GM21528 (cell line): Measurements from ENCODE around the gene ZNF766.
"Not testable (repeated sequence)": the region's sequence is repeated elsewhere in the genome, so short reads cannot be mapped to it uniquely, and the experiment has no call there.

Experiments
- ATAC-seq: cut with Tn5 transposase; IDR thresholded peaks from one replicate; pipeline ENCODE4 v1.9.1; 2021; ENCODE audit warnings: mild to moderate bottlenecking, moderate library complexity; ENCODE audit not compliant: unreplicated experiment, low FRiP score

ZNF766 gene

DNA sequence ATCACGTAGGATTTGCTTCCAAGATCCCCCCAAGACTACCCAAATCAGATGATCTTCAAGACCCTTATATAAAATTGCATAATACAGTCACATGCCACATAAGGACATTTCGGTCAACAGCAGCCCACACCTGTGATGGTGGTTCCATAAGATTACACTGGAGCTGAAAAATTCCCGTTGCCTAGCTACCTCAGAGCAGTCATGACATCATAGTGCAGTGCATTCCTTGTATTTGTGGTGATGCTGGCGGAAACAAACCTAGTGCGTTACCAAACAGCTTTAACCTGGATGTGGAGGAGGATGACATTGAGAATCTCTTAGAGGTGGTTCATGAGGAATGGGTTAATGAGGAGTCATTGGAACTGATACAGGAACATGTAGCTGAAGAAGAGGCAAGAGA, 4.8 kb downstream of the ZNF766 start:
- no peak for ATAC-seq

DNA sequence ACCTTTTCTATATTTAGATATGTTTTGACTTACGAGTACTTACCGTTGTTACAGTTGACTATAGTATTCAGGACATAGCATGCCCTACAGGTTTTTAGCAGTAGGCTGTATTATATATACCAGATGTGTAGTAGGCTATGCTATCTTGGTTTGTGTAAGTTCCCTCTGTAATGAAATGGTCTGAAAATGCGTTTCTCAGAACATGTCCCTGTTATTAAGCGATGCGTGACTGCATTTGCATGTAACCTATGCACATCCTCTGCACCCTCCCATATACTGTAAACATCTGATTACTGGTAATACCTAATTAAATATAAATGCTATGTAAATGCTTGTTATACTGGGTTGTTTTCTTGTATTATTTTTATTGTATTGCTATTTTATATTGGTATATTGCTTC, 6.6 kb downstream of the ZNF766 start:
- ATAC-seq, result no peak

DNA sequence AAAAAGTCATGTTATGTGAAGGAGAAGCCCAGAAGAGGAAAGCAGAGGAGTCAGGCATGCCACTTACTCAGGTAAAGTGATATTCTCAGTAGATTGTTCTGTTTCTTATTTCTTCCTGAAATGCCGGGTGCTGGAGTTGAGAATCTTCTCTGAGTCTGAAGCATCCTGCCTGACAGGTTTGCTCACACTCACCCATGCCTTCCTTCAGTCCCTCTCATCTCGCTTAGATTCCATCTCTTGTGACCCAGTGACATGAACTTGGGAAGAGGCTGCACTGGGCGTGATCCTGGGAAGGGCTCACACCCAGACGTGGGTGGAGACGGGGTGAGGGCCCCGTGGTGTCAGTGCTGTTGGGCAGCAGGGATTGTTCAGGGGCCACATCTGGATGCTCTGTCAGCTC, 8.1 kb downstream of the ZNF766 start:
- ATAC-seq, result no peak

DNA sequence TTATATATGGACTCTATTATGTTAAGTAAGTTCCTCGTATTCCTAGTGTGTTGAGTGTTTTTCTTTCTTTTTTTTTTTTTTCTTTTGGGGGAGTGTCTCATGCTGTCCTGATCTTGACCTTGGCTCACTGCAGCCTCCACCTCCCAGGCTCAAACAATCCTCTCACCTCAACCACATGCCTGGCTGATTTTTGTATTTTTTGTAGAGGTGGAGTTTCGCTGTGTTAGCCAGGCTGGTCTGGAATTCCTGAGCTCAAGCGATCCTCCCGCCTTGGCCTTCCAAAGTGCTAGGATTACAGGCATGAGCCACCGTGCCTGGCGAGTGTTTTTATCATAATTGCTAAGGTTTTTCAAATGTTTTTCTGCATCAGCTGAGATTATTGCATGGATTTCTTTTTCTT, 16.9 kb downstream of the ZNF766 start:
- ATAC-seq, result no peak

DNA sequence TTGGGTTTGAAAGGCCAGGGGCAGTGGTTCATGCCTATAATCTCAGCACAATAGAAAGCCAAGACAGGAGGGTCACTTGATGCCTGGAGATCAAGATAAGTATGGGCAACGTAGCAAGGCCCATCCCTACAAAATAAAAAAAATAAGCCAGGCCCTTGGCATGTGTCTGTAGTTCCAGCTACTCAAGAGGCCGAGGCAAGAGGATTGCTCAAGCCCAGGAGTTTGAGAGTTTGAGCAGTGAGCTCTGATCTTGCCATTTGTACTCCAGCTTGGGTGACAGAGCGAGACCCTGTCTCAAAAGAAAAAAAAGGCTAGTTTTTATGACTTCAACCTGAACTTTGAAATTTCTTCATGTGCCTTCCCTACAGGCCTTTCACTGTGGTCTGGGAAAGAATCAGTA, 22.4 kb downstream of the ZNF766 start:
- ATAC-seq, result no peak

DNA sequence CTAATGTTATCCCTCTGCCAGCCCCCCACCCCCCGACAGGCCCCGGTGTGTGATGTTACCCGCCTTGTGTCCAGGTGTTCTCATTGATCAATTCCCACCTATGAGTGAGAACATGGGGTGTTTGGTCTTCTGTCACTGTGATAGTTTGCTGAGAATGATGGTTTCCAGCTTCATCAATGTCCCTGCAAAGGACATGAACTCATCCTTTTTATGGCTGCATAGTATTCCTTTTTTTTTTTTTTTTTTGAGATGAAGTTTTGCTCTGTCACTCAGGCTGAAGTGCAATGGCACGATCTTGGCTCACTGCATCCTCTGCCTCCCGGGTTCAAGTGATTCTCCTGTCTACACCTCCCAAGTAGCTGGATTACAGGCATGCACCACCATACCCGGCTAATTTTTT, 23.6 kb downstream of the ZNF766 start:
- not testable (repeated sequence) for ATAC-seq

DNA sequence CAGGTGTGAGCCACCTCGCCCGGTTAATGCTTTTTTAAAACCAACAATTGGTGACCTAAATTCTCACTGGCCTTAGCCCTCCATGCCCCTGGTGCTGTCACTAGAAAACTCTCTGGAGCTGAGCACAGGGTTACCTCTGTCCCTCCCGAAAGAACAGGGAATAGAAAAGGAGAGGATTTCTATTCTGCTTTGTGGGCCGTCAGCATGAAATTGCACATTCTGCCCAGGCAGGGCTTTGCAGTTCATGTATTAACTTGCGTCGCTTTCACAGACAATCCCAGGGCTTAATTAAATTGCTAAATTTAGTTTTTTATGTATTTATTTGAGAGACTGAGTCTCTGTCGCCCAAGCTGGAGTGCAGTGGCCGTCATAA, 27.0 kb downstream of the ZNF766 start:
- ATAC-seq, result no peak

DNA sequence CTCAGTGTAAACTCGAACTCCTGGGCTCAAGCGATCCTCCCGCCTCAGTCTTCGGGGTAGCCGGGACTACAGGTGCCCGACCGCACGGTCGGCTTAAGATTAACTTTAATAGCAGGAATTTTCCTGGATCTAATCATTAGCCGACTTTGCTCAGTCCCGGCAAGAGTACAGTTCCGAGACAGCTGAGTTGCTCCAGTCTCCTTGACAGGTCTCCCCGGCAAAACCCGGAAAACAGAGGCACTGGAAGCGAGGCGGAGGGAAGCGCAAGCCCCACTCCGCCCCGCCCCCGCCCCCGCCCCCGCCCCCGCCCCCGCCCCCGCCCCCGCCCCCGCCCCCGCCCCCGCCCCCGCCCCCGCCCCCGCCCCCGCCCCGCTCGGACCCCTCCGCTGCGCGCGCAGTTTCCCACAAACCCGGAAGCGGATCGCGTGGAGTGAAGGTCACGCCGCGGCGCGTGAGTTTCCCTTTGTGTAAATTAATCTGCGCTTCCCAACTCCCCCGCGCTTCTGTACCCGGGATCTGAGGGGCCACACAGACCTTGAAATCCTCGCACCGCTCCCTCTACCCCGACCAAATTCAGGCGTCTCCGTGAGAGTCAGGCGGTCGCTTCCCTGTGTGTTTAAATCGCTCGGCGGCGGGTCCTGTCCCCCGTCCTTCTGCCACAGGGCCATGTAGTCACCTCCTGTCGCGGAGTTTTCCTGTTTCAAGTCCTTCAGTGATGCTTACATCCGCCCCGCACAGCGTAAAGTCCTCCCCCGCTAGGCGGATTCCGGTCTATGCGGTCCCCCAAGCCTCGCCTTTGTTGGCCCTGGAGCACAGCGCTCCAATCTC, 27.6 kb downstream of the ZNF766 start, which contains the start of gene ZNF480:
Gene ZNF480 (plus strand): TSS at position 397 of the 828 bp plus-strand sequence. CDS start 3,244 bp downstream, outside the sequence.
- ATAC-seq, result peak; percentile 56

DNA sequence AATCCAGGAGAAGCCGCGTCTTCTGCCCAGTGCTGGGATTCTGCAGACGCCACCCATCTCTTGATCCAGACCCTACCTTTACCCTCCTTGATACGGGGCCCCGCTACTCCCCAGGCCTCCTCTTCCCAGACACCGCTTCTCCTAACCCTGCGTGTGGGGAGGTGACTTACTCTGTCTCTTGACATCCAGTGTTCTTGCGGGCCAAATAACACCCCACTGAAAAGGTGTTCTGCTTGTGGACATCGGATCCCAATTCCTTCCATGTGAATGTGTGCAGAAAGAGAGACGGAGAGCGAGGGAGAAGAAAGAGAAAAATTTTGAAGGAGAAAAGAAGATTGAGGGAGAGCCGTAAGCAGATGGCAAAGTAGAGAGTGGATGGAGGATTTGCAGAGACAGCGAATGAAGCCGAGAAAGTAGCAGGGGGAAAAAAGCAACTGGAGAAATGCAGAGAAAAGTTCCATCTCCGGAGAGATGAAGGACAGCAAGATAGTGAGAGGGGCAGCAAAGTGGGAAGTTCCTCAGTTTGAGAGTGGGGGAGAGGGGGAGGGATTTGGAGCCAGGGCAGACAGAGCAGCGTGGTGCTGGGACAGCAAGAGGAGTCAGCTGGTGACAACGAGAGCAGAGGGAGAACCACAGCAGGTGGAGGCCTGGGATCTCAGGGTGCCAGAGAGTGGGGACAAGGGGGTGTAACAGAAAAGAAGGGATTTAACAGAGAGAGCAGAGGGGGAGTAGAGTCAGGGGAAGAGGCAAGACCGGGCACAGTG, 28.4 kb downstream of the ZNF766 start:
- peak; percentile 32 for ATAC-seq

DNA sequence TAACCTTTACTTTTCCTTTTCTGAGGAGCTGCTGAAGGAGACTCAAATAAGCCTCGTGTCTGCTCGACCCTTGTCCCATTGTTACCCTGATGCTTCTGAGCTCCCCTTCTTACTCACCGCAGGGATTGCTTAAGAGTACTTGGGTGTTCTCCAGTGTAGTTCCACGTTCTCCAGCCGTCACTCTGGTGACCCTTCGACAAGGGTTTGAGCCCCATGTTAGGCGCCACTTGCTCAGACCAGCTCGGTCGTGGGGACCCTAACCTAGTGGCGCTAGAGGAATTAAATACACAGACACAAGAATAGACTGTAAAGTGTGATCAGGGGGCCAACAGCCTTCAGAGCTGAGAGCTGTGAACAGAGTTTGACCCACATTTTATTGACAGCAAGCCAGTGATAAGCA, 37.9 kb downstream of the ZNF766 start:
- ATAC-seq, result no peak

DNA sequence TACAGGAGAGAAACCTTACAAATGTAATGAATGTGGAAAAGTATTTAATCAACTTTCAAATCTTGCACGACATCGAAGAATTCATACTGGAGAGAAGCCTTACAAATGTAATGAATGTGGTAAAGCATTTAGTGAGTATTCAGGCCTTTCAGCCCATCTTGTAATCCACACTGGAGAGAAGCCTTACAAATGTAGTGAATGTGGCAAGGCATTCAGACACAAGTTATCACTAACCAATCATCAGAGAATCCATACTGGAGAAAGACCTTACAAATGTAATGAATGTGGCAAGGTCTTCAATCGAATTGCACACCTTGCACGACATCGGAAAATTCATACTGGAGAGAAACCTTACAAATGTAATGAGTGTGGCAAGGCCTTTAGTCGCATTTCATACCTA, 53.0 kb downstream of the ZNF766 start:
- no peak for ATAC-seq

DNA sequence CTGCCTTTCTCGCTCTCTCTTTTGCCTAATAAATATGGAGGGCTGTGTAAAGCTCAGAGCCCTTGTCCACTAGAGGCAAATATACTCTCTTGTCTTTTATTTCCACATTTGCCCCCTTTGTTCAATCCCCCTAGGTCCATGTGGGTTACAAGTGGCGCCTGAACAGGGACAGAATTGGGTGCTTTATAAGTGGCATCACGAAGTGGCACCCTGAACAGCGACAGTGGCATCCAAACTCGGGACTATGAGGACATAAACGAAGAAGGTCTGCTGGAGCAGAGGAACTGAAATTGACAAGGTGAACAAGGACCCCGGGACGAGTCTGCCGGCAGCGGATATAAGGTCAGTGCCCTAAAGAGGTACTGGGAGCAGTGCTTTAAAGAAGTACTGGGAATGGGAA, 62.4 kb downstream of the ZNF766 start:
- no peak for ATAC-seq

DNA sequence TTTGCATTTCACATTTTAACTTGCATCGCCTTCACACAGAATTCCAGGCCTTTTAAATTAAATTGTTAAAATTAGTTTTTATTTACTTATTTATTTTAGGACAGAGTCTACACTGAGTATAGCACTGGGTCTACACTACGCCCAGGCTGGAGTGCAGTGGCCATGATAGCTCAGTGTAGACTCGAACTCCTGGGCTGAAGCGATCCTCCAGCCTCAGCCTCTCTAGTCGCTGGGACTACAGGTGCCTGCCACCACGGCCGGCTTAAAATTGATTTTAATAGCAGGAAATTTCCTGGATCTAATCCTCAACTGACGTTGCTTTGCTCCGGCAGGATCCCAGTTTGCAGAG, 66.4 kb downstream of the ZNF766 start:
- ATAC-seq, result peak; percentile 14

DNA sequence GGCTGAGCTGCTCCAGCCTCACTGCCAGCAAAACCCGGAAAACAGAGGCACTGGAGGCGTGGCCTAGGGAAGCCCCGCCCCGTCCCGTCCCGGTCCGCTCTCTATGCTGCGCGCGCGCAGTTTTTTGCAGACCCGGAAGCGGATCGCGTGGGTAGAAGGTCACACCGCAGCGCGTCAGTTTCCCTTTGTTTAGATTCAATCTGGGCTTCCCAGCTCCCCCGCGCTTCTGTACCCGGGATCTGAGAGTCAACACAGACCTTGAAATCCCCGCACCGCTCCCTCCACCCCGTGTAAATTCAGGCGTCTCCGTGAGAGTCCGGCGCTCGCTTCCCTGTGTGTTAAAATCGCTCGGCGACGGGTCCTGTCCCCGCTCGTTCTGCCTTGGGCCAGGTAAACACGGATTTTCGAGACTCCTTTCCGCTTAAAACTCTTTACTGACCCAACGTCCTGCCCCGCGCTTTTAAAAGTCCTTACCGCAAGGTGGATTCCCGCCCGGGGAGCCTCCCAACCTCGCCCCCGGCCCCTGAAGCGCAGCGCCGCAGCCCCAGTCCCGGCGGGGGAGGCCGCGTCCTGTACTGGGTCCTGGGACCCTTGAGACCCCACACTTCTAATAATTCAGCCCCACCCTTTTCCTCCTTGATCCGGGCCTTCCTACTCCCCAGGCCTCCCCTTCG, 66.9 kb downstream of the ZNF766 start, which contains the start of gene ZNF610:
Gene ZNF610 (plus strand): TSS at position 127 of the 674 bp plus-strand sequence. CDS start 12,930 bp downstream, outside the sequence.
- peak; percentile 64 for ATAC-seq

DNA sequence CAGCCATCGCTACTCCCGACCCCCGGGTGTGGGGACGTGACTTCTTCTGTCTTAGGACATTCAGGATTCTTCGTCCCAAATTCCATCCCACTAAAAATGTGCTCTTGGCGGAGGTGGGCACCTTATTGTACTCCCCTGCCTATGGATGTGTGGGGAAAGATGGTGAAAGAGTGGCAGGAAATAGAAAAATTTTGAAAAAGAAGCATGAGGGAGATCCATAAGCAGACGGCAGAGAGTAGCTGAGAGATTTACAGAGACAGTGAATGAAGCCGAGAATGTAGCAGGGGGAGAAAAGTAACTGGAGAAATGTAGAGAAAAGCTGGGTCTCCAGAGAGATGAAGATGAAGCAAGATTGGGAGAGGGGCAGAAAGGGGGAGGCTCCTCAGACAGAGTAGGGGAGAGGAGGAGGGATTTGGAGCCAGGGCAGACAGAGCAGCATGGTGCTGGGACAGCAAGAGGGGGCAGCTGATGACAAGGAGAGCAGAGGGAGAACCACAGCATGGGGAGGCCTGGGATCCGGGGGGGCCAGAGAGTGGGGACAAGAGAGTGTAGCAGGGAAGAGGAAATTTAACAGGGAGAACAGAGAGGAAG, 67.5 kb downstream of the ZNF766 start:
- no peak for ATAC-seq

DNA sequence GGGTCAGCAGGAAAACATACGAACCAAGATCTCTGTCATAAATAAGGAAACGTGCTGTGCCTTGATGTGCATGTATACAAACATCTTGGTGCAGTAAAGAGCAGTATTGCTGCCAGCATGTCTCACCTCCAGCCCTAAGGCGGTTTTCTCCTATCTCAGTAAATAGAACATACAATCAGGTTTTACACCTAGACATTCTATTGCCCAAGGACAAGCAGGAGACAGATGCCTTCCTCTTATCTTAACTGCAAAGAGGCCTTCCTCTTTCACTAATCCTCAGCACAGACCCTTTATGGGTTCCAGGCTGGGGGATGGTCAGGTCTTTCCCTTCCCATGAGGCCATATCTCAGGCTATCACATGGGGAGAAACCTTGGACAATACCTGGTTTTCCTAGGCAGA, 69.6 kb downstream of the ZNF766 start:
- not testable (repeated sequence) for ATAC-seq

DNA sequence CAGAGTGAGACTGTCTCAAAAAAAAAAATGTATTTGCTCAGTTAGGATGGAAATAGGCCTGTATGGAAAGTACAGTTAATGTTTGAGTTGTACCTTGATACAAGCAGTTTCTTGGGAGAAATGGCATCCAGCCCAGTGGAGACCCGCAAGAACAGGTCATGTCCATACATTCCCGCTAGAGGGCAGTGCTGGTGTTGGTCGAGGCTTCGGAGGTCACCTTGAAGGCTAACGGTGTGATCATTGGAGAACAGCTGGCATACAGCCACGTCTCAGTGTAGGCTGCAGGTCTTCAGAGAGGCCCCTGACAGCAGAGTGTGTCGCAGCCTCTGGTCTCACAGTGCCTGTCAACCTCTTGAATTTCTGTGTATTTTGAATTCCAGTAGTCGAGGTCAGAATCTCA, 74.2 kb downstream of the ZNF766 start:
- no peak for ATAC-seq

DNA sequence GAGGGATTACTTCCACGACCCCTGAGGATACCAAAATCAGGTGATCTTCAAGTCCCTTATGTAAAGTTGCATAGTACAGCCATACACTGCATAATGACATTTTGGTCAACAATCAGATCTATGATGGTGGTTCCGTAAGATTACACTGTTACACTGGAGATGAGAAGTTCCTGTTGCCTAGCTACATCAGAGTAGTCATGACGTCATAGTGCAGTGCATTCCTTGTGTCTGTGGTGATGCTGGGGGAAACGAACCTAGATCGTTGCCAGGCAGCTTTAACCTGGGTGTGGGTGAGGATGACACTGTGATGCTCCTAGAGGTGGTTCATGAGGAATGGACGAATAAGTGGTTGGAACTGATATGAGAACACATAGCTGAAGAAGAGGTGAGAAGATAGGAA, 75.8 kb downstream of the ZNF766 start:
- no peak for ATAC-seq
